ENCODE data around the gene ZDHHC13. TPM values are rescaled to one million over a fixed set of nuclear protein-coding genes. Genes with fewer than 3 reads are reported as not detected.

Gene ZDHHC13
- total and polyA plus RNA-seq, 3 donors from 2014 or later, result 16.3 to 32.6 (median 17.2) TPM

DNA sequence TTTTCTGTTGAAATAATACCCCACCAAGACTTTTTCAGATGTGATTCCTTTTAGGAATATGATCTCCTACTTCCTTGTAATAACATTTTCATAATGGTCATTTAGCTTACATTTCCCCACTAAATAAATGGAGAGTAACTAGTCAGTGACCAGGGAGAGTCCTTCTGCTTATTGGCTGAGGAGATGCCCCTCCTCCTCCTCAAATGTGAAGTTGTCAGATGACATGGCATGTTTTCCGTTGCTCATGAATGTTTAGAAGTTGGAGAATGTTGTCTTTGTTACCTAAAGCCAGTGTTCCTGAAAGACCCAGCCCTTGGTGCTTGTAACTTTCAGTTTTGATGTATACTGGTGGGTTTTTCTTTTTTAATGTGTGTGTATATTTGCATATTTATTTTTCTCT is 46.6 kb downstream of the ZDHHC13 start:
- Histone ChIP-seq H3K9me3 (no peaks in the 10 kb centered on the region), H3K36me3 (ENCODE audit: low read depth, missing control alignments) (no peaks in the 10 kb centered on the region)
- TF ChIP-seq, protein P1, sequence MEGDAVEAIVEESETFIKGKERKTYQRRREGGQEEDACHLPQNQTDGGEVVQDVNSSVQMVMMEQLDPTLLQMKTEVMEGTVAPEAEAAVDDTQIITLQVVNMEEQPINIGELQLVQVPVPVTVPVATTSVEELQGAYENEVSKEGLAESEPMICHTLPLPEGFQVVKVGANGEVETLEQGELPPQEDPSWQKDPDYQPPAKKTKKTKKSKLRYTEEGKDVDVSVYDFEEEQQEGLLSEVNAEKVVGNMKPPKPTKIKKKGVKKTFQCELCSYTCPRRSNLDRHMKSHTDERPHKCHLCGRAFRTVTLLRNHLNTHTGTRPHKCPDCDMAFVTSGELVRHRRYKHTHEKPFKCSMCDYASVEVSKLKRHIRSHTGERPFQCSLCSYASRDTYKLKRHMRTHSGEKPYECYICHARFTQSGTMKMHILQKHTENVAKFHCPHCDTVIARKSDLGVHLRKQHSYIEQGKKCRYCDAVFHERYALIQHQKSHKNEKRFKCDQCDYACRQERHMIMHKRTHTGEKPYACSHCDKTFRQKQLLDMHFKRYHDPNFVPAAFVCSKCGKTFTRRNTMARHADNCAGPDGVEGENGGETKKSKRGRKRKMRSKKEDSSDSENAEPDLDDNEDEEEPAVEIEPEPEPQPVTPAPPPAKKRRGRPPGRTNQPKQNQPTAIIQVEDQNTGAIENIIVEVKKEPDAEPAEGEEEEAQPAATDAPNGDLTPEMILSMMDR (IDR thresholded peaks at IDR 0.05), result no peak

DNA sequence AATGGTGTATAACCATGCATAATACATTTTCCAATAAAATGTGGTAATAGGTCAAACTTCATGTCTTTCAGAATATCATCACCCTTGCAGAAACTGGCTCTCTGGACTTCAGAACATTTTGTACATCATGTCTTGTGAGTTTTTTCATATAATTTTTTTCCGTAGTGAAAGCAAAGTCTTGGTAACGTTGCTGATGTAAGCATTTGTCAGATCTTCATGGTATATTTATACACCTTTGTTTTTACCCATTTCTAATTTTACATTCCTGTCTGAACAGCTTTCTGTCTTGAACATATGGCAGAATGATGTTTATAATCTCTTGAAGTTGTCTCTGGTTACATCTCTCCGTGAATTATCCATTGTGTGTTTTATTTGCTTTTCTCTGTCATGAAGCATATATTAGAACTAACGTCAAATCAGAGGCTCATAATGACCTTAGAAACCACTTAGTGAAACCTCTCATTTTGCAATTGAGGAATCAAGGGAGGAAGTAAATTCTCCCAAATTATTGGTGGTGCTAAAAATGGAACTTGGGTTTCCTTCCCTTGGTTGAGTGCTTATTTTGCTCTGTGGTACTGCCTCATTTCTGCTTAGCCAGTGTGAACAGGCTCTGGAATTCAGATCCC is 47.4 kb downstream of the ZDHHC13 start:
- Histone ChIP-seq H3K9me3 (no peaks in the 10 kb centered on the region), H3K36me3 (ENCODE audit: low read depth, missing control alignments) (no peaks in the 10 kb centered on the region), H3K27ac (no peak overlapping the region), H3K4me1 (no peaks in the 10 kb centered on the region), H3K27me3 (no peaks in the 10 kb centered on the region), H3K4me3 (no peak overlapping the region)
- no peak for DNase-seq
- TF ChIP-seq, protein P1 (IDR thresholded peaks at IDR 0.05), result no peak
- WGBS, 2 donors, result 89 to 90% methylated on average over 4 of the region's 4 CpGs
- intact Hi-C loops (cut with DNase I; ENCODE audit: low total_unique reads), result no loop called here

More for the DNA sequence above, 46.6 kb downstream of the ZDHHC13 start:
- Histone ChIP-seq H3K4me3 (no peak overlapping the region), H3K27ac (no peak overlapping the region), H3K4me1 (no peaks in the 10 kb centered on the region), H3K27me3 (no peaks in the 10 kb centered on the region)
- 87 to 97% methylated on average over 1 of the region's 1 CpG for WGBS, 2 donors
- intact Hi-C loops (cut with DNase I; ENCODE audit: low total_unique reads), result no loop called here
- DNase-seq, result no peak

DNA sequence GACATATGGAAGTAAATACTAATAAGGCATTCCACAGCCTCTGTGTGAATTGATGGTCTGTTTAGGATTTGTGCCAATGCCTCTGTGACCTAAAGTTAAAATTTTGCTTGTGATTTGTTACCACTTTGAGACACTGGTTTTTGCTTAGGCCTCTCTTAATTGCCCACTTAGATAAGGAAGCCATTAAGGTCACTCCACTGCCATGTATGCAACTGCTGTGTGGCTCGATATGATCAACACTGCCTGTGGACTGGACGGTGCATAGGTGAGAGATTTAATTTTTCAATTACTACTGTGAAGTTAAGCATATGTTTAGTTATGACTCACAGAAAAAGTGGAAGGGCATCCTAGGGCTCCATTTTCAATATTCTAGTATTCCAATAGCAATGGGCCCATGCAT is 47.9 kb downstream of the ZDHHC13 start:
- Histone ChIP-seq H3K36me3 (ENCODE audit: low read depth, missing control alignments) (no peaks in the 10 kb centered on the region), H3K4me1 (no peaks in the 10 kb centered on the region), H3K27me3 (no peaks in the 10 kb centered on the region), H3K4me3 (no peak overlapping the region), H3K9me3 (no peaks in the 10 kb centered on the region), H3K27ac (no peak overlapping the region)
- 80 to 90% methylated on average over 2 of the region's 2 CpGs for WGBS, 2 donors
- intact Hi-C loops (cut with DNase I; ENCODE audit: low total_unique reads), result no loop called here
- TF ChIP-seq, protein P1 (IDR thresholded peaks at IDR 0.05), result no peak
- TF ChIP-seq POLR2A (IDR thresholded peaks at IDR 0.05), result no peak
- DNase-seq, result no peak

DNA sequence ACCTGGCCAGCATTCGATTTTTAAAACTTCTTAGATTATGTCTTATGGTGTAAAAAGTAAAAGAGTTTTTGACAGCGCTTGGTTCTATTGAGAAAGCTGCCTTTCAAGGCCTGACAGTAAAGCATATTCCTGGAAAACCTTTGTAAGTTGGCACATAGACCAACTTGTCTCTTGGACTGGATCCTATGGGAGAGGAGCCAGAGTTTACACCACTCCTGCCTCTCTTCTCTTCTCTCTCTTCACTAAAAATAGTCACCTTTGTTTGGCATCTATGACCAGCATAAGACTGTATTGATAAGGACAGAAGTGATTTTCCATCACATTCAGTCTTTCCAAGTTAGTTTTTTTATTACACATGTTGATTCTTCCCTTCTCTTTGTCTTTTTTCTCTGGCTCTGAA is 51.1 kb downstream of the ZDHHC13 start:
- H3K4me1 ChIP-seq, result no peaks in the 10 kb centered on the region
- intact Hi-C loops (cut with DNase I; ENCODE audit: low total_unique reads), result no loop called here
- H3K27me3 ChIP-seq, result no peaks in the 10 kb centered on the region
- no peak for TF ChIP-seq POLR2A (IDR thresholded peaks at IDR 0.05)
- TF ChIP-seq, protein P1 (IDR thresholded peaks at IDR 0.05), result no peak
- no peaks in the 10 kb centered on the region for H3K36me3 ChIP-seq (ENCODE audit: low read depth, missing control alignments)
- no peak overlapping the region for H3K4me3 ChIP-seq
- no peak overlapping the region for H3K27ac ChIP-seq
- H3K9me3 ChIP-seq, result no peaks in the 10 kb centered on the region
- WGBS, 2 donors, result 91 to 94% methylated on average over 2 of the region's 2 CpGs
- no peak for DNase-seq

DNA sequence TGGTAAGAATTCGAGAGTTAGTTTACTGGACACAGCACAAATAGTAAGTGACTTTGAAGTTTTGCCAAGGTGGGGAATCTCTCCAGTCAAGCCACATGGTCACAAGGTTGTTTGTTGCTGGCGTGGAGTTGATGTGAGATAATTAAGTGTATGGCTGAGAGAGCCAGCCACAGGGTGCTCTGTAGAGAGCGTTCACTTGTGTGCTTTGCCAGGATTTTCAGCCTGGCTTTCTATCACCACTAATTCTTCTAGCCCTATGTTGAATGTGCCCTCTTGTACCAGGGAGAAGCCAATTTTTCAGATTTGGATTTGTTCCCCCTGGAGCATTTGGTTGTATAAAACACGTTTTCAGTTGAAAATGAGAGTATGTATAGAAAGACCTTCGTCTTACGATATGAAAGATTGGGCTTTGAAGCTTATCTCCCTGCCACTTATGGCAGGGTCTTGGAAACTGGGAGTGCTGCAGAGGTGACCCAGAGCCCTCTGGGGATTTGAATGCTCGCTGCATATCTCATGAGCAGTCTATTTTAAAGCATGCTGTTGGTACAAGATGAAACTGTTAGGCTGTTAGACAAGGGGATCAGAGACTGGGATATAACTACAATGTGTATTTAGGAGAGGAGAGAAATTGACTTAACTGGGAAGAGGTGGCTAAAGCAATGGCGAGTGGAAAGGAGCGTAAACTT is 56.2 kb downstream of the ZDHHC13 start:
- no peaks in the 10 kb centered on the region for H3K4me1 ChIP-seq
- WGBS, 2 donors, result 93% methylated on average over 9 of the region's 9 CpGs
- H3K4me3 ChIP-seq, result no peak overlapping the region
- no peak overlapping the region for H3K27ac ChIP-seq
- TF ChIP-seq, protein P1 (IDR thresholded peaks at IDR 0.05), result no peak
- no peak for TF ChIP-seq POLR2A (IDR thresholded peaks at IDR 0.05)
- no peak for DNase-seq
- no peaks in the 10 kb centered on the region for H3K27me3 ChIP-seq
- intact Hi-C loops (cut with DNase I; ENCODE audit: low total_unique reads), result no loop called here
- no peaks in the 10 kb centered on the region for H3K9me3 ChIP-seq
- no peaks in the 10 kb centered on the region for H3K36me3 ChIP-seq (ENCODE audit: low read depth, missing control alignments)

All from testis (tissue), 3 donors.